ENCODE results near the gene AUTS2.
A peak's percentile ranks its signal among the peaks of the same experiment; 100 is the strongest.

AUTS2 gene

GRCh38 chr7:70657989-70658632 lies 1059.8 kb downstream of the AUTS2 start:
- no peak for DNase-seq (ENCODE audit: low read depth)

GRCh38 chr7:70659263-70659662 lies 1061.0 kb downstream of the AUTS2 start:
- no peak for DNase-seq (ENCODE audit: low read depth)

GRCh38 chr7:70660154-70660818 lies 1062.0 kb downstream of the AUTS2 start:
- no peak for DNase-seq (ENCODE audit: low read depth)

GRCh38 chr7:70660819-70661191 lies 1062.5 kb downstream of the AUTS2 start:
- DNase-seq (ENCODE audit: low read depth), result no peak

- DNase-seq (ENCODE audit: low read depth), result no peak
Measured at GRCh38 chr7:70663680-70664079, 1065.4 kb downstream of the AUTS2 start.

GRCh38 chr7:70665997-70666396 lies 1067.7 kb downstream of the AUTS2 start:
- no peak for DNase-seq (ENCODE audit: low read depth)

GRCh38 chr7:70667406-70667805 lies 1069.1 kb downstream of the AUTS2 start:
- no peak for DNase-seq (ENCODE audit: low read depth)

- DNase-seq (ENCODE audit: low read depth), result no peak
Measured at GRCh38 chr7:70668606-70669358, 1070.5 kb downstream of the AUTS2 start.

GRCh38 chr7:70669854-70670253 lies 1071.6 kb downstream of the AUTS2 start:
- no peak for DNase-seq (ENCODE audit: low read depth)

- DNase-seq (ENCODE audit: low read depth), result no peak
Measured at GRCh38 chr7:70670288-70670687, 1072.0 kb downstream of the AUTS2 start.

GRCh38 chr7:70673778-70674570 lies 1075.7 kb downstream of the AUTS2 start:
- DNase-seq (ENCODE audit: low read depth), result no peak

GRCh38 chr7:70674571-70675010 lies 1076.3 kb downstream of the AUTS2 start:
- no peak for DNase-seq (ENCODE audit: low read depth)

GRCh38 chr7:70676243-70676642 lies 1078.0 kb downstream of the AUTS2 start:
- DNase-seq (ENCODE audit: low read depth), result no peak

GRCh38 chr7:70678621-70679251 lies 1080.5 kb downstream of the AUTS2 start:
- DNase-seq (ENCODE audit: low read depth), result peak; percentile 10

GRCh38 chr7:70679661-70680060 lies 1081.4 kb downstream of the AUTS2 start:
- no peak for DNase-seq (ENCODE audit: low read depth)

- DNase-seq (ENCODE audit: low read depth), result no peak
Measured at GRCh38 chr7:70680306-70680705, 1082.0 kb downstream of the AUTS2 start.

- no peak for DNase-seq (ENCODE audit: low read depth)
Measured at GRCh38 chr7:70680743-70681468, 1082.6 kb downstream of the AUTS2 start.

- no peak for DNase-seq (ENCODE audit: low read depth)
Measured at GRCh38 chr7:70681469-70682350, 1083.4 kb downstream of the AUTS2 start.

- DNase-seq (ENCODE audit: low read depth), result no peak
Measured at GRCh38 chr7:70684173-70684572, 1085.9 kb downstream of the AUTS2 start.

- peak; percentile 27 for DNase-seq (ENCODE audit: low read depth)
Measured at GRCh38 chr7:70693321-70693685, 1095.0 kb downstream of the AUTS2 start.

Data from amniotic epithelial cell (primary cell).